Peyer's patch (tissue), 4 donors: ENCODE results near the gene TOMM7. TPM values are rescaled to one million over a fixed set of nuclear protein-coding genes. Genes with fewer than 3 reads are reported as not detected.
"Not testable (repeated sequence)": the region's sequence is repeated elsewhere in the genome, so short reads cannot be mapped to it uniquely, and the experiment has no call there.

Source experiments
- DNase-seq, 3 donors: peaks; one replicate each; pipeline ENCODE4 v3.0.0-alpha.2; 2017 to 2019
- H3K27ac ChIP-seq, 4 donors: fragments of 200-600 bp; sonication (generic); one replicate each; pipeline ENCODE4 v1.5.1; 2016 to 2019
- H3K27me3 ChIP-seq, 2 donors: fragments of 200-600 bp; sonication (generic); one replicate each; pipeline ENCODE4 v1.5.1; 2019
- H3K36me3 ChIP-seq, 3 donors: fragments of 200-600 bp; sonication (generic); one replicate each; pipeline ENCODE4 v1.5.1; 2016 to 2019
- H3K4me1 ChIP-seq, 4 donors: fragments of 200-600 bp; sonication (generic); one replicate each; pipeline ENCODE4 v1.5.1; 2016 to 2019
- H3K4me3 ChIP-seq, 4 donors: fragments of 200-600 bp; sonication (generic); 1 replicate in 3 of 4; 2 replicates in 1 of 4; pipeline ENCODE4 v1.5.1; 2016 to 2019; ENCODE audit warnings: mild to moderate bottlenecking in 1 of 4
- H3K9me3 ChIP-seq, 4 donors: fragments of 200-600 bp; sonication (generic); one replicate each; pipeline ENCODE4 v1.5.1; 2016 to 2019; ENCODE audit warnings: mild to moderate bottlenecking in 1 of 4
- POLR2A ChIP-seq, 2 donors: fragments of 450-650 bp; IDR thresholded peaks; one replicate each; pipeline ENCODE4 v1.5.1; 2017; ENCODE audit warnings: antibody characterized with exemption in 2 of 2, mild to moderate bottlenecking in 2 of 2, moderate library complexity in 2 of 2
- total RNA-seq, 4 donors: library from RNA; depleted of rRNA; stranded (reverse); fragments of >200 nt; gene quantifications; one replicate each; pipeline ENCODE4 v1.1.0, GENCODE V29; 2016
- TF ChIP-seq, protein P1 (sequence below), 6 experiments: fragments of 450-650 bp in 4 of 6; fragments of 200-600 bp in 2 of 6; sonication (generic) in 1 of 6; IDR thresholded peaks; one replicate each; pipeline ENCODE4 v1.5.1; 2017 to 2019; ENCODE audit warnings: antibody characterized with exemption in 6 of 6, mild to moderate bottlenecking in 3 of 6, moderate library complexity in 1 of 6

Gene TOMM7
- total RNA-seq, 4 donors from 2014 or later: 78.6 to 89.8 (median 82.8) TPM

DNA sequence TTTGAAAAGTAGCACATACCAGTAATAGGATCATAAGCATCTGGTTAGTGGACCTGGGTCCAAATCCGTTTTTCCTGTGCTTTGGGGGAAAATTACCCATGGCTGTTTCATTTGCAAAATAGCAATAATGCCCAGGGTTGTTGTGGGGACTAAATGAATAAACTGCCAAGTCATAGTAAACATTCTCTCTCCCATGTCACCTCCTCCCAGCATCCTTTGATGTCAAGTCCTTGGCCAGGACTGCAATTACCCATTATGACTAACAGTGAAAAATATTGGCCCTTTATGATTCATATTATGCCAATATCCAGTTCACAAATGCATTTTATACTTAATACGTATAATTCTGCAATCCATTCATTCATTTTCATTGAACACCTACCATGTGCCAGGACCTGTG is 23.0 kb downstream of the TOMM7 start:
- no peak overlapping the region for H3K27ac ChIP-seq
- no peaks in the 10 kb centered on the region for H3K36me3 ChIP-seq
- H3K4me3 ChIP-seq: no peak overlapping the region
- no peaks in the 10 kb centered on the region for H3K9me3 ChIP-seq
- H3K4me1 ChIP-seq: no peaks in the 10 kb centered on the region
- no peaks in the 10 kb centered on the region for H3K27me3 ChIP-seq
- DNase-seq: no peak
- TF ChIP-seq, protein P1, sequence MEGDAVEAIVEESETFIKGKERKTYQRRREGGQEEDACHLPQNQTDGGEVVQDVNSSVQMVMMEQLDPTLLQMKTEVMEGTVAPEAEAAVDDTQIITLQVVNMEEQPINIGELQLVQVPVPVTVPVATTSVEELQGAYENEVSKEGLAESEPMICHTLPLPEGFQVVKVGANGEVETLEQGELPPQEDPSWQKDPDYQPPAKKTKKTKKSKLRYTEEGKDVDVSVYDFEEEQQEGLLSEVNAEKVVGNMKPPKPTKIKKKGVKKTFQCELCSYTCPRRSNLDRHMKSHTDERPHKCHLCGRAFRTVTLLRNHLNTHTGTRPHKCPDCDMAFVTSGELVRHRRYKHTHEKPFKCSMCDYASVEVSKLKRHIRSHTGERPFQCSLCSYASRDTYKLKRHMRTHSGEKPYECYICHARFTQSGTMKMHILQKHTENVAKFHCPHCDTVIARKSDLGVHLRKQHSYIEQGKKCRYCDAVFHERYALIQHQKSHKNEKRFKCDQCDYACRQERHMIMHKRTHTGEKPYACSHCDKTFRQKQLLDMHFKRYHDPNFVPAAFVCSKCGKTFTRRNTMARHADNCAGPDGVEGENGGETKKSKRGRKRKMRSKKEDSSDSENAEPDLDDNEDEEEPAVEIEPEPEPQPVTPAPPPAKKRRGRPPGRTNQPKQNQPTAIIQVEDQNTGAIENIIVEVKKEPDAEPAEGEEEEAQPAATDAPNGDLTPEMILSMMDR (IDR thresholded peaks at IDR 0.05): no peak
- TF ChIP-seq POLR2A (IDR thresholded peaks at IDR 0.05): no peak

DNA sequence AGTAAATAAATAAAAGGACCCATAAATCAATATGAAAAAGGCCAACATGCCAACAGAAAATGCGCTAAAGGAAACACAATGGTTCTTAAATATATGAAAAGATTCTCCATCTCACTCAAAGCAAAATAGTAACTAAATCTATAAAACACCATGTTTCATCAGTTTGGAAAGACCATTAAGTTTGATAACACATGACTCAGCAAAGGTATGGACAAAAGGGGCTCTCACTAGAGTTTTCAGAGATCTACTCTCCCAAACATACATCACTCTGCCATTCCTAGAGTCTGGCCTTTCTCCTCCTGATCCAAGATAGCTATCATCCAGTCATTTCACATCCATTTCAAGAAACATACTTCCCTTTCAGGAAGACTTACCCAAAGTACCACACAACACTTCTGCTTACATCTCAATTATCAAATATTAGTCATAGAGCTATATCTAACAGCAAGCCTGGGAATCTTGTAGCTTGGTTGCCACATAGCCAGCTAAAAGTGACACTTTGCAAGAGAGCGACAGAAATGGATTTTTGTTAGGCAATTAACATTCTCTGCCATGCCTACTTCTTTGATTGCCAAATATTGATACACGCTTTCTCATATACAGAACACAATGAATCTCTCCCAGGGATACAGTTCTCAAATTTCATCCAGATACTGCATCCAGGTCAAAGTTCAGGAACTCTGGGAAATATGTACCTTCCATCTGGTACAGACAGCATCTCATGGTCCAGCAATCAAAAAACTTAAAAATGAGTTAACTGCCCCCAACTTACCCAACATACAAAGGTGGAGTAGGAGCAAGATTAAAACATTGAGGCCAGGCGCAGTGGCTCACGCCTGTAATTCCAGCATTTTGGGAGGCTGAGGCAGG is 28.8 kb downstream of the TOMM7 start:
- no peak overlapping the region for H3K4me3 ChIP-seq
- no peaks in the 10 kb centered on the region for H3K36me3 ChIP-seq
- no peak overlapping the region for H3K27ac ChIP-seq
- TF ChIP-seq, protein P1 (IDR thresholded peaks at IDR 0.05): no peak
- H3K4me1 ChIP-seq: no peaks in the 10 kb centered on the region
- no peaks in the 10 kb centered on the region for H3K9me3 ChIP-seq
- no peaks in the 10 kb centered on the region for H3K27me3 ChIP-seq
- DNase-seq: no peak

DNA sequence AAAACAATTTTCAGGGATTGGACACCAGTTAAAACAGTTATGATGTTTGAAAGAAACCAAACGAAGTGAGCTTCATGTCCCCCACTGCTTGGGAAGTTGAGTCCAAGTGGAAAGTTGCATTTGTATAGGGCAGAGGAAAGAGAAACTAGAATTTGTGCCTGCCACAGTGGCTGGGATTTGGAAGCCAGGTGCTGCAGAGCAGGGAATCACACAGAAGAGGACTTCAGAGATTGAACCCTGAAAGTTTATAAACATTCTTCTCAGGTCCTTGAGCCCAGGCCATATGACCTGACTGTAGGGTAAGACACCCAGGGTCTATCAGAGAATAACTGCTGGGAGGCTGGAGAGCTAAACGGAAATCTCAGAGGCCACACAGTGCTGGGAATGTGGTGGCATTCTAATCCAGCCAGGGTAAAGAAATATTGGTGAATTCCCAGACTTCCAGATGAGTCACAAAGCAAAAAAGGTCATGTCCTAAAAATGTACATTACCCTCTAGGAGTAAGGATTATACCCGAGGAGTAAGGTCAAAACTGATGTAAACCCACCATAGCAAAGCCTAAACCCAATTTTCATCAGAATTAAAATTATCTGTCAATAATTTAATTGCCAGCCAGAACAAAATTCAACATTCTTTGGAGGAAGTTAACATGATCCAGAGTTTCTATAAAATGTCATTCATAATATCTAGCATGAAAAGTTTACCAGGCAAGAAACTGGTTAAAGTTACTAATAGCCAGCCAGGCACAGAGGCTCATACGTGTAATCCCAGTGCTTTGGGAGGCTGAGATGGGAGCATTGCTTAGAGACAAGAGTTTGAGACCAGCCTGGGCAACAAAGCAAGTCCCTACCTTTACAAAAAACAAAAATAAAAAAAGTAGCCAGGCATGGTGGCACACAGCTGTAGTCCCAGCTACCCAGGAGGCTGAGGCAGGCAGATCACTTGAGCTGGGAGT is 31.2 kb downstream of the TOMM7 start:
- no peak overlapping the region for H3K27ac ChIP-seq
- DNase-seq: no peak
- no peaks in the 10 kb centered on the region for H3K9me3 ChIP-seq
- H3K27me3 ChIP-seq: no peaks in the 10 kb centered on the region
- no peak for TF ChIP-seq POLR2A (IDR thresholded peaks at IDR 0.05)
- TF ChIP-seq, protein P1 (IDR thresholded peaks at IDR 0.05): no peak
- H3K36me3 ChIP-seq: no peaks in the 10 kb centered on the region
- no peak overlapping the region for H3K4me3 ChIP-seq
- no peaks in the 10 kb centered on the region for H3K4me1 ChIP-seq

DNA sequence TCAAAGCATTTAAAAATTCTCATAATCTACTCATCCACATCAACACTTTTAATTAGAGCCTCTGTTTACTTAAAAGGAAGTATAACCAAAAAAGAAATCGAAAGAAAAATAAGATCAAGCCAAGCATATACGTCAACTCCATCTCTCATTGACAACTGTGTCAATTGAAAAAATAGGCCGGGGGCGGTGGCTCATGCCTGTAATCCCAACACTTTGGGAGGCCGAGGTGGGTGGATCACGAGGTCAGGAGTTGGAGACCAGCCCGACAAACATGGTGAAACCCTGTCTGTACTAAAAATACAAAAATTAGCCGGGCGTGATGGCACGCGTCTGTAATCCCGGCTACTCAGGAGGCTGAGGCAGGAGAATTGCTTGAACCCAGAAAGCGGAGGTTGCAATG is 32.0 kb downstream of the TOMM7 start:
- H3K36me3 ChIP-seq, H3K9me3 ChIP-seq, H3K4me1 ChIP-seq, H3K27ac ChIP-seq, H3K4me3 ChIP-seq, DNase-seq, H3K27me3 ChIP-seq: not testable (repeated sequence)

DNA sequence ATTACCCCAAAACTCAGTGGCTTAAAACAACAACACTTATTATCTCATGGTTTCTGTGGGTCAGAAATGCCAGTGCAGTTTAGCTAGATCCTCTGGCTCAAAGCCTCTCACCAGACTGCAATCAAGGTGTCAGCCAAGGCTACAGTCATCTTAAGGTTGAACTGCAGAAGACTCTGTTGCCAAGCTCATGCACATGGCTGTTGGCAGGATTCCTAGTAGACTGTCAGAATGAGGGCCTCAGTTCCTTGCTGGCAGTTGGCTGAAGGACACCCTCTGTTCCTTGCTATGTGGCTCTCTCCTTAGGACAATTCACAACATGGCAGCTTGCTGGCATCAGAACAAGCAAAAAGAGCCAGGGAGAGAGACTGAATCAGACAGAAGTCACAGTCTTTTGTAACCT is 34.7 kb downstream of the TOMM7 start:
- Histone ChIP-seq H3K36me3 (no peaks in the 10 kb centered on the region), H3K4me3 (no peak overlapping the region), H3K4me1 (no peaks in the 10 kb centered on the region), H3K27ac (no peak overlapping the region), H3K27me3 (no peaks in the 10 kb centered on the region), H3K9me3 (no peaks in the 10 kb centered on the region)
- TF ChIP-seq, protein P1 (IDR thresholded peaks at IDR 0.05): no peak
- no peak for TF ChIP-seq POLR2A (IDR thresholded peaks at IDR 0.05)
- no peak for DNase-seq
